ENCODE measurements around the gene KCTD20. TPM values are rescaled to one million over a fixed set of nuclear protein-coding genes. Genes with fewer than 3 reads are reported as not detected.

The KCTD20 gene
- total and polyA plus RNA-seq, 9 of the 15 experiments (the other 6 are each of a cell fraction or from before 2014, with no cell fraction given), result 28.9 to 160 (median 70.6) TPM

DNA sequence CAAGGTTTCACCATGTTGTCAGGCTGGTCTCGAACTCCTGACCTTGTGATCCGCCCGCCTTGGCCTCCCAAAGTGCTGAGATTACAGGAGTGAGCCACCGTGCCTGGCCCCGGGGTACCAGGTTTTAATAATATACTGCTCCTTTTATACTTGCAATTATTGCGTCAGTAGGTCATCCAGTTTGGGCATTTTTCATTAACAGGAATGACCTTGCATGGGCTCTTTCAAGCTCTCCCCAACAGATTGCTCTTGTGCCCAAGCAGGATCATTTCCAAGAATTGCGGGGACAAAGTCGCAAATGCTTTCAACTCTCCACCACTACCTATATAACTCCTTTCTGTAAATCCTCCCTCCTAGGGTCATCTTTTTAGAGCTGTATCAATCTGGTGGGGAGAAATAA is 80.7 kb downstream of the KCTD20 start:
- intact Hi-C loops (cut with micrococcal nuclease), result no loop called here
- Histone ChIP-seq H3K9me3 (replicated peaks; ENCODE audit: control insufficient read depth, insufficient read depth, low read depth, low read length) (no peaks in the 10 kb centered on the region), H3K27ac (ENCODE audit: extremely low read depth, low read depth, low read length) (no peak overlapping the region), H3K4me1 (replicated peaks in 1 of 2; ENCODE audit: control insufficient read depth in 2 of 2, insufficient read depth in 2 of 2, low read length in 2 of 2) (no peaks in the 10 kb centered on the region; a peak in 1 of 5 replicates), H3K9me1 (ENCODE audit: control insufficient read depth, insufficient read depth, low read length) (no peaks in the 10 kb centered on the region), H3K36me3 (ENCODE audit: control insufficient read depth, insufficient read depth, low read length) (peaks cover 76% of the 10 kb centered on the region), H2AFZ (ENCODE audit: low read depth, low read length) (no peak overlapping the region), H3K4me3 (no peak overlapping the region), H4K20me1 (replicated peaks; ENCODE audit: control insufficient read depth, insufficient read depth, low read length) (no peaks in the 10 kb centered on the region), H3K79me2 (ENCODE audit: control insufficient read depth, insufficient read depth, low read length) (peaks cover 2% of the 10 kb centered on the region; the same call in 1 of the 3 replicates), H3K4me2 (ENCODE audit: insufficient read depth, low read length) (no peak overlapping the region), H3K27me3 (ENCODE audit: control insufficient read depth in 2 of 2, insufficient read depth in 2 of 2, low read length in 2 of 2) (no peaks in the 10 kb centered on the region), H3K9ac (ENCODE audit: insufficient read depth in 1 of 2, low read depth in 2 of 2, low read length in 2 of 2) (no peak overlapping the region)
- FAIRE-seq (no peak), ATAC-seq (no peak), DNase-seq (ENCODE audit: extremely low read depth in 1 of 4, low spot score in 3 of 4) (no peak)
- ChIA-PET CTCF (ENCODE audit: low intra/inter-chr PET ratio) (no interaction called here), POLR2A (interaction anchor here (0.6 to 1.3 kb wide), 3 partner anchors 11 to 14 kb away, joined by 3 to 4 read pairs (median 3); no protein-coding TSS in a partner anchor)
- no peak for TF ChIP-seq PRMT5 (CRISPR knock-in tag; IDR thresholded peaks at IDR 0.05)
- TF ChIP-seq ZNF586 (CRISPR knock-in tag; conservative IDR thresholded peaks at IDR 0.05), result no peak
- in situ Hi-C loops (cut with MboI), result no loop called here
- WGBS (ENCODE audit: insufficient coverage, low coverage, missing lambda C conversion rate), result 90% methylated on average over 8 of the region's 8 CpGs
- BruUV-seq (replicated peaks), result no TSS peak

DNA sequence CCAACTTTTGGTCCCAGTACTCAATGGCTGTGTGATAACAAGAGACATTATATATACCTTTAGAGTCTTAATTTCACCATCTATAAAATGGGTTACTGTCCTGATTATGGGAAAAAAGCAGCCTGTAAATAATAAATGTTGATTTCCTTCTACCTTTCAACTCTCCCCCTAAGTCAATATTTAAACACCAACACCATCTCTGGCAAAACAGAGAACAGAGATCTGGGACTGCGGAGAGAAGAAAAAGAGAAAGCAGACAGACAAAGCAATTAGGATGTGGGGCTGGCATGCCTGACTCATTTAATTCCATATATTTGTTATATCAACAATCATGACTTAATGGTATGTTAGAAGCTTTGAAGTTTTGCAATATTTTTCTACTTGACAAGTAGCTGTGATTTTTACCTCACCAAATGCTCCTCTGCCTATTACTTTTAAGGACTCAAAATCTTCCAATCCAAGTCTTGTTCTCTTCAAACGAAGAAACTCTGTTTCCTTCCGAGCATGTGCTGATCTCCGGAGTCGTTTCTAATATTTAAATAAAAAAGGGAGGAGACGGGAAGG is 81.2 kb downstream of the KCTD20 start:
- Histone ChIP-seq H3K27ac (ENCODE audit: extremely low read depth, low read depth, low read length) (no peak overlapping the region), H3K9me1 (ENCODE audit: control insufficient read depth, insufficient read depth, low read length) (no peaks in the 10 kb centered on the region), H3K9ac (ENCODE audit: insufficient read depth in 1 of 2, low read depth in 2 of 2, low read length in 2 of 2) (no peak overlapping the region), H4K20me1 (replicated peaks; ENCODE audit: control insufficient read depth, insufficient read depth, low read length) (no peaks in the 10 kb centered on the region), H2AFZ (ENCODE audit: low read depth, low read length) (no peak overlapping the region), H3K9me3 (replicated peaks; ENCODE audit: control insufficient read depth, insufficient read depth, low read depth, low read length) (no peaks in the 10 kb centered on the region), H3K4me1 (replicated peaks in 1 of 2; ENCODE audit: control insufficient read depth in 2 of 2, insufficient read depth in 2 of 2, low read length in 2 of 2) (no peaks in the 10 kb centered on the region; a peak in 1 of 5 replicates), H3K79me2 (ENCODE audit: control insufficient read depth, insufficient read depth, low read length) (peaks cover 2% of the 10 kb centered on the region; the same call in 1 of the 3 replicates), H3K36me3 (ENCODE audit: control insufficient read depth, insufficient read depth, low read length) (peaks cover 71% of the 10 kb centered on the region), H3K4me2 (ENCODE audit: insufficient read depth, low read length) (no peak overlapping the region), H3K4me3 (no peak overlapping the region), H3K27me3 (ENCODE audit: control insufficient read depth in 2 of 2, insufficient read depth in 2 of 2, low read length in 2 of 2) (no peaks in the 10 kb centered on the region)
- FAIRE-seq (no peak), DNase-seq (ENCODE audit: extremely low read depth in 1 of 4, low spot score in 3 of 4) (no peak), ATAC-seq (no peak)
- CTCF ChIA-PET (ENCODE audit: low intra/inter-chr PET ratio), result no interaction called here
- POLR2A ChIA-PET, result interaction anchor here (0.6 to 1.3 kb wide), 3 partner anchors 11 to 14 kb away, joined by 3 to 4 read pairs (median 3); no protein-coding TSS in a partner anchor
- intact Hi-C loops (cut with micrococcal nuclease), result no loop called here
- no TSS peak for BruUV-seq (replicated peaks)
- no peak for TF ChIP-seq SIN3A (IDR thresholded peaks at IDR 0.05; ENCODE audit: borderline replicate concordance in 2 of 2, control insufficient read depth in 1 of 2, low read depth in 2 of 2, low read length in 2 of 2)
- no peak for TF ChIP-seq BACH1 (tag; IDR thresholded peaks at IDR 0.05)
- TF ChIP-seq KDM1A (IDR thresholded peaks at IDR 0.05), result no peak
- TF ChIP-seq HMG20B (CRISPR knock-in tag; IDR thresholded peaks at IDR 0.05), result no peak
- TF ChIP-seq, protein P1, sequence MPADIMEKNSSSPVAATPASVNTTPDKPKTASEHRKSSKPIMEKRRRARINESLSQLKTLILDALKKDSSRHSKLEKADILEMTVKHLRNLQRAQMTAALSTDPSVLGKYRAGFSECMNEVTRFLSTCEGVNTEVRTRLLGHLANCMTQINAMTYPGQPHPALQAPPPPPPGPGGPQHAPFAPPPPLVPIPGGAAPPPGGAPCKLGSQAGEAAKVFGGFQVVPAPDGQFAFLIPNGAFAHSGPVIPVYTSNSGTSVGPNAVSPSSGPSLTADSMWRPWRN (IDR thresholded peaks at IDR 0.05; ENCODE audit: low read depth), result no peak
- TF ChIP-seq ZNF316 (IDR thresholded peaks at IDR 0.05), result no peak
- TF ChIP-seq TGIF2 (CRISPR knock-in tag; IDR thresholded peaks at IDR 0.05), result no peak
- TF ChIP-seq NCOR1 (IDR thresholded peaks at IDR 0.05), result no peak
- no peak for TF ChIP-seq POLR3G (IDR thresholded peaks at IDR 0.05; ENCODE audit: extremely low read depth, insufficient read length, insufficient replicate concordance)
- in situ Hi-C loops (cut with MboI), result no loop called here
- WGBS (ENCODE audit: insufficient coverage, low coverage, missing lambda C conversion rate), result 81% methylated on average over 6 of the region's 6 CpGs
